ENCODE measurements around the gene MAN2B1.

Gene MAN2B1

DNA sequence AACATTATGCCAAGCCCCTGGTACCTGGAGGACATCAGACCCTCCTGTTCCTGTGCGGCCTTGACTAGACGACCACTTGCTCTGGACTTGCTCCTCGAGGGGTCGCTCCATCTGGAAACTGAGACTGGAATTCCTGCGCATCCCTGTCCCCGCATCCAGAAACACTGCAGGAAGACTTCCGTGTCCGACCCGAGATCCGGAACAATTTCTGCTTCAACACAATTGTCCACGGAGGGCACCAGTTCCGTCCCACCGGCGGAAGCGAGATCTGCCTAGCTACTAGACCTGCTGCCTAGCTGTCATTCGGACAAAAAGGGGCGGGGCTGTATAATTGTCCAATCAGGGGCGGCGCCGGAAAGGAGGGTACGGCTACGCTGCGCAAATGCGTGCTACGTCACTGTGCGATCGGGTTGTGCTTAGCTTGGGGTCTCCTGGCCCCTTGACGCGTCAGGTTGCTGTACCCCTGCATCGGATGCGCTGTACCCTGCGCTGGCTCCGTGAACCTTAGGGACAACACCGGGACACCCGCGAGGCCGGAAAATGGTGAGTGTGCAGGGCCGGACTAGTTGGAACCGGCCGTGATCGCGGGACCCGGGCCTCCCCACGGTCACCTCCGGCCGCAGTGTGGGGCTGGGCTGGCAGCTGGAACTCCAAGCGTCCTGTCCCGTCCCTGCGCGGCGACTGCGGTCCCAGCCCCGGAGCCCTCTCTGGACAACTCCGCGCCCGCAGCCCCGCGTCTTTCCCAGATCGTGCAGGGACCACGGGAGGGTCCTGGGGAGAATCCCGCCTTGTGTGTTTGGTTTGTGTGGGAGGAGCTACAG, 55.8 kb downstream of the MAN2B1 start, which contains the start of the genes ZNF490 and ZNF791:
Gene ZNF490, minus strand, starts transcription at position 274 of the 821 bp plus-strand sequence. Its CDS starts 133 bp downstream, at position 141.
Gene ZNF791, plus strand, starts transcription at position 381 of the 821 bp plus-strand sequence. Its CDS starts 160 bp downstream, at position 541.
- DNase-seq: peak; percentile 90

DNA sequence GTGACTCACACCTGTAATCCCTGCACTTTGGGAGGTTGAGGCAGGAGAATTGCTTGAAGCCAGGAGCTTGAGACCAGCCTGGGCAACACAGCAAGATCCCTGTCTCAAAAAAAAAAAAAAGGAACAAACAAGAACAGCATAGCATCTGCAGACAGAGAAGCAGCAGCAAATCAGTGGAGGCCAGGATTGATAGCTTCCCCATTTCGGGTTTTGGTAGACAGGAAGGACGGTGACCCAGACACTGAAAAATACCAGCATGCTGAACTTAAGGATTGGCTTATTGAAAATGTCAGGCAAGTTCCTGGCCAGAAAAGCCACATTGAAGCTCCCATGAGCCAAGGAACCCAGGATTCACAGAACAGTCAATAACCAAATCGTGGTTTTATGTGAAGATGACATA, 58.9 kb downstream of the MAN2B1 start:
- DNase-seq: no peak

DNA sequence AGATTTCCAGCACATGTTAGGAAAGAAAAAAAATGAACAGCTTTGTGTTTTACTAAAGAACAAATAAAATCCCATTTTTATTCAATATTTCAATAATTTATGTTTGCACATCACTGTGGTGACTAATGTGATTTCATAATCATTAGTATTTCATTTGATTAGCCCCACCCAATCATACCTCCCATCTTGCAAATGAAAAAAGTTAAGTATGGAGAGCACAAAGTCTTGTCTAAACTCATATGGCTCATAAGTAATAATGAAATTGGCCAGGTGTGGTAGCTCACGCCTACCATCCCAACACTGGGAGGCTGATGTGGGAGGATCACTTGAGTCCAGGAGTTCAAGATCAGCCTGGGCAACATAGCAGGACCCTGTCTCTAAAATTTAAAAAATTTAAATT, 59.7 kb downstream of the MAN2B1 start:
- DNase-seq: no peak

DNA sequence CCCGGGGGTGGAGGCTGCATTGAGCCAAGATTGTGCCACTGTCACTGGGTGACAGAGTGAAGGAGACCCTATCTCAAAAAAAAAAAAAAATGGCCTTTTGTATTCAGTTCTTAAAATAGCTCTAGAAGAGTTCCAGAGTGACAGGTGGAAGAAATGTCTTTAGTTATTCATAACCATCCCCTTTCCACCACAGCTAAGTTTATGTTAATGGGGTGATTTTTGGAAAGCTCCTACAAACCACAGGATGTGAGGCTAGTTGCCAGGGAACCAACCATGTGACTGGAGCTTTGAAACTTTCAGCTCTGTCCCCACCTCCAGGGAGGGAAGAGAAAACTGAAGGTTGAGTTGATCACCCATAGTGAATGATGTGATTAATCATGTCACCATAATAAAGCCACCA, 62.8 kb downstream of the MAN2B1 start:
- no peak for DNase-seq

DNA sequence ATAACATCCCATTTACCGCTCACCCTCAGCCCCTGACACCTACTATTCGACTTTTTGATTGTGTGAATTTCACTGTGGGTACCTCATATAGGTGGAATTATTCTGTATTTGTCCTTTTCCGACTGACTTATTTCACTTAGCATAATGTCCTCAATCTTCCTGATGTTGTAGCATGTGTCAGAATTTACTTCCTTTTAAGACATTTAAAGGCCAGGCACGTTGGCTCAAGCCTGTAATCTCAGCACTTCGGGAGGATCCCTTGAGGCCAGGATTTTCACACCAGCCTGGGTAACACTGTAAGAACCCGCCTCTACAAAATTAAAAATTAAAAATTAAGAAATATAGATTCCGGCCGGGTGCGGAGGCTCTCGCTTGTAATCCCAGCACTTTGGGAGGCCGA, 68.9 kb downstream of the MAN2B1 start:
- no peak for DNase-seq

DNA sequence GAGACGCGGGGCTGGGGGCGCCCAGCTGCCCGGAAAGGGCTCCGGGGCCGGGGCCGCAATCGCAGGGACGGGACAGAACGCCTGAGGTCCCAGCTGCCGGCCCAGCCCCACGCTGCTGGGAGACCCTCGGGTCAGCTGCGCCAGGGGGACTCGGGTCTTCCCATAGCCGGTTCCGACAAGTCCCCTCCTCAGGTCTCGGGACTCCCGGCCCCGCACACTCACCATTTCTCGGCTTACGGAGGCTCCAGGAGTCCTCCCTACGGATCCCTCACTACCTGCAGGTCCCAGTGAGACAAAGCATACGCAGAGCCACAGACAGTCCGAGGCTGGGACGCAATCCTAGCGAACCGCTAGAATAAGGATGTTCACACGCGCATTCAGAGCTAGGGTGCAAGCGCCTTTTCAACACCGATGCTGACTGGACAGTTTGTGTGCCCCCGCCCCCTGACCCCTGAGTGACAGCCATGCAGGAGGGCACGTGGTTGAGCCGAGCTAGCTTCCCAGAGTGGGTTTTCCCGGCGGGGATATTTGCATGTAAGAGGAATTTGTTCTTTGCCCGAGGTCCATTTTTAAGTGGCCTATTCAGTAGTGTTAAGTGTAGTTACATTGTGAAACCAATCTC, 69.5 kb downstream of the MAN2B1 start:
- no peak for DNase-seq

All from NCI-H2081 treated with DMSO at 0.1 percent for 48 hours (cell line).